SU-DHL-6 (cell line): ENCODE results near the gene DCTN3.

ENCODE experiments used
- H2AFZ ChIP-seq: fragments of 200-600 bp; sonication (generic); 2 replicates; pipeline ENCODE4 v1.6.1; 2014; ENCODE audit warnings: low read depth, mild to moderate bottlenecking, moderate library complexity, mixed read lengths, antibody characterized with exemption, low read length; ENCODE audit not compliant: severe bottlenecking
- H3F3A ChIP-seq: fragments of 200-600 bp; shearing (Covaris generic); 2 replicates; pipeline ENCODE4 v1.6.0; 2016; ENCODE audit warnings: antibody characterized with exemption, mild to moderate bottlenecking; ENCODE audit not compliant: insufficient read depth
- H3K27ac ChIP-seq: fragments of 200-600 bp; sonication (generic); 2 replicates; pipeline ENCODE4 v1.5.1; 2016; ENCODE audit warnings: low read depth, mild to moderate bottlenecking, low read length, moderate library complexity, mixed read lengths
- H3K27me3 ChIP-seq: fragments of 200-600 bp; sonication (generic), shearing (Covaris generic); 2 replicates; pipeline ENCODE4 v1.6.0; 2014; ENCODE audit warnings: mild to moderate bottlenecking, low read length
- H3K36me3 ChIP-seq: fragments of 200-600 bp; sonication (generic); 2 replicates; pipeline ENCODE4 v1.6.1; 2014; ENCODE audit warnings: mild to moderate bottlenecking, low read length, mixed read lengths
- H3K4me2 ChIP-seq: fragments of 300-600, 200-600 bp; shearing (Covaris generic), sonication (generic); 2 replicates; pipeline ENCODE4 v1.6.0; 2014; ENCODE audit warnings: low read length, low read depth, mild to moderate bottlenecking; ENCODE audit not compliant: poor library complexity, severe bottlenecking
- H3K4me3 ChIP-seq: fragments of 200-600 bp; sonication (generic); 2 replicates; pipeline ENCODE4 v1.5.1; 2014; ENCODE audit warnings: antibody characterized with exemption, low read length, mild to moderate bottlenecking, mixed read lengths; ENCODE audit not compliant: insufficient read depth, poor library complexity, severe bottlenecking
- H3K79me2 ChIP-seq: fragments of 200-600 bp; sonication (generic); 2 replicates; pipeline ENCODE4 v1.6.1; 2014; ENCODE audit warnings: mild to moderate bottlenecking, low read length, moderate library complexity; ENCODE audit not compliant: insufficient read depth
- H3K9ac ChIP-seq: fragments of 200-600 bp; sonication (generic); 2 replicates; pipeline ENCODE4 v1.7.0; 2014; ENCODE audit warnings: mild to moderate bottlenecking, low read length
- H3K9me2 ChIP-seq: fragments of 200-600 bp; sonication (generic); replicated peaks from 2 replicates; pipeline ENCODE4 v1.6.1; 2014; ENCODE audit warnings: low read length; ENCODE audit not compliant: insufficient read depth
- H3K9me3 ChIP-seq: fragments of 200-600 bp; sonication (generic); 2 replicates; pipeline ENCODE4 v1.6.1; 2014; ENCODE audit warnings: low read length, mixed read lengths; ENCODE audit not compliant: insufficient read depth
- H4K20me1 ChIP-seq: fragments of 200-600 bp; sonication (generic); 2 replicates; pipeline ENCODE4 v1.6.1; 2014; ENCODE audit warnings: low read depth, mild to moderate bottlenecking, antibody characterized with exemption, low read length, moderate library complexity, mixed read lengths
- EZH2phosphoT487 ChIP-seq: fragments of 200-600 bp; sonication (generic), shearing (Covaris generic); conservative IDR thresholded peaks from 2 replicates; pipeline ENCODE4 v1.6.1; 2018; ENCODE audit warnings: mild to moderate bottlenecking, antibody characterized with exemption, low read length, moderate library complexity, mixed read lengths
- TF ChIP-seq, protein P1 (sequence below): fragments of 200-600 bp; sonication (generic); IDR thresholded peaks from one replicate; pipeline ENCODE4 v1.5.1; 2017; ENCODE audit warnings: antibody characterized with exemption, mild to moderate bottlenecking, low read length, moderate library complexity; ENCODE audit not compliant: insufficient read depth, poor library complexity, severe bottlenecking

Gene DCTN3

DNA sequence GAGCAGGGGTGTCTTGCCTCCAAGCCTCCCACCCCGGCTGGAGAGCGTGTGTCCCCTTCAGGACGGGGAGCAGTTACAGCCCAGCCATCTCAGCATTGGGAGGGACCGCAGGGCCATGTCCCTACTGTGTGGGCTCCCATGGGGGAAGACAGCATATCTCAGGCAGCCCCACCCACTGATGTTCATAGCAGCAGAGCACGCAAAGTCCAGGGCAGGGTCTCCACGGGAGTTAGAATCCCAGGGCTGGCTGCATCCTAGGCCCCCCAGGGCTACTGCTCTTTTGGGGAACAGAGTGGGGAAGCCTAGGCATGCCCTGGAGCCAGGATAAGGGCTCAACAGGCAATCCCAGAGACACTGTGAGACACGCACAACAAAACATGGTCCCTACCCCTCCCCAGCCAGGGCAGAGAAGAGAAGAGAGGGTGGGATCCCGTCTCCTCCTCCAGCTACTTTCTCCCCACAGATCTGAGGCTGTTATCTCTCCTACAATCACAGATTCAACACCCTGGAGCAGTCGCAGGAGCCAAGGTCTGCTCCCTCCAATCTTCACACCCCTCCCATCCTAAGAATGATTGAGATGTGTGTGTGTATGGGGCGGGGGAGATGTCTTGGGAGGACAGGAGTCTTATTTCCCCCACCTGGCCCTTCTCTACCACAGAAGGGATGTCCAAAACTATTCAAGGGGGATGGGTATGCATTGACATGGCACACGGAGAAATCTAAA lies 34.2 kb downstream of the DCTN3 start:
- H2AFZ ChIP-seq = no peak overlapping the region
- no peaks in the 10 kb centered on the region for H3K79me2 ChIP-seq
- no peaks in the 10 kb centered on the region for H3K36me3 ChIP-seq
- TF ChIP-seq EZH2phosphoT487 = no peak
- TF ChIP-seq, protein P1, sequence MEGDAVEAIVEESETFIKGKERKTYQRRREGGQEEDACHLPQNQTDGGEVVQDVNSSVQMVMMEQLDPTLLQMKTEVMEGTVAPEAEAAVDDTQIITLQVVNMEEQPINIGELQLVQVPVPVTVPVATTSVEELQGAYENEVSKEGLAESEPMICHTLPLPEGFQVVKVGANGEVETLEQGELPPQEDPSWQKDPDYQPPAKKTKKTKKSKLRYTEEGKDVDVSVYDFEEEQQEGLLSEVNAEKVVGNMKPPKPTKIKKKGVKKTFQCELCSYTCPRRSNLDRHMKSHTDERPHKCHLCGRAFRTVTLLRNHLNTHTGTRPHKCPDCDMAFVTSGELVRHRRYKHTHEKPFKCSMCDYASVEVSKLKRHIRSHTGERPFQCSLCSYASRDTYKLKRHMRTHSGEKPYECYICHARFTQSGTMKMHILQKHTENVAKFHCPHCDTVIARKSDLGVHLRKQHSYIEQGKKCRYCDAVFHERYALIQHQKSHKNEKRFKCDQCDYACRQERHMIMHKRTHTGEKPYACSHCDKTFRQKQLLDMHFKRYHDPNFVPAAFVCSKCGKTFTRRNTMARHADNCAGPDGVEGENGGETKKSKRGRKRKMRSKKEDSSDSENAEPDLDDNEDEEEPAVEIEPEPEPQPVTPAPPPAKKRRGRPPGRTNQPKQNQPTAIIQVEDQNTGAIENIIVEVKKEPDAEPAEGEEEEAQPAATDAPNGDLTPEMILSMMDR = no peak
- no peak overlapping the region for H3K4me2 ChIP-seq
- no peaks in the 10 kb centered on the region for H3K9me3 ChIP-seq
- H3K27me3 ChIP-seq = no peaks in the 10 kb centered on the region
- H3F3A ChIP-seq = no peaks in the 10 kb centered on the region
- no peak overlapping the region for H3K27ac ChIP-seq
- H3K9me2 ChIP-seq = no peaks in the 10 kb centered on the region
- H4K20me1 ChIP-seq = no peaks in the 10 kb centered on the region
- H3K4me3 ChIP-seq = no peak overlapping the region
- H3K9ac ChIP-seq = no peak overlapping the region

DNA sequence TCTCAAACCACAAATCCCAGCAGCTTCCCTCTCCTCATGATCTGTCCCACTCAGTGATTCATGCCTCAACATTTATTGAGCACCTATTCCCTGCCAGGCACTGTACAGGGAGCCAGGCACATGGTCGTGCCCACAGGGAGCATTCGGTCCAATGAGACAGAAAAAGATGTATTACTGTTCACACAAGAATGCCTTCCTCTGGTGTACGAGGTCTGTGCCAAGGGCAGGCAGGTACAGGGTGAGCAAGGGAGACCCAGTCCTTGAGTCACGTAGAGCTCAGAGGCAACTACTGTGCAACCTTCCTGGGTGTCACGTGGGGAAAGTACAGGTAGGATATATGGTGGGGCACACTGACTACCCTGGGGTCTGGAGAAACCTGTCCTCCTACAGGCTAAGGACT lies 35.3 kb downstream of the DCTN3 start:
- no peak for TF ChIP-seq EZH2phosphoT487
- TF ChIP-seq, protein P1 = no peak
- Histone ChIP-seq H3K79me2 (no peaks in the 10 kb centered on the region), H3K27me3 (no peaks in the 10 kb centered on the region), H3K36me3 (no peaks in the 10 kb centered on the region), H3K9me2 (no peaks in the 10 kb centered on the region), H3K4me2 (no peak overlapping the region), H3F3A (no peaks in the 10 kb centered on the region), H3K9ac (no peak overlapping the region), H3K9me3 (no peaks in the 10 kb centered on the region), H3K4me3 (no peak overlapping the region), H2AFZ (no peak overlapping the region), H4K20me1 (no peaks in the 10 kb centered on the region), H3K27ac (no peak overlapping the region)

- Histone ChIP-seq H3F3A (no peaks in the 10 kb centered on the region), H3K27ac (no peak overlapping the region), H3K9ac (no peak overlapping the region), H2AFZ (no peak overlapping the region), H4K20me1 (no peaks in the 10 kb centered on the region), H3K36me3 (no peaks in the 10 kb centered on the region), H3K27me3 (no peaks in the 10 kb centered on the region), H3K4me3 (no peak overlapping the region), H3K9me3 (no peaks in the 10 kb centered on the region), H3K4me2 (no peak overlapping the region), H3K79me2 (no peaks in the 10 kb centered on the region), H3K9me2 (no peaks in the 10 kb centered on the region)
- TF ChIP-seq, protein P1 = no peak
- no peak for TF ChIP-seq EZH2phosphoT487
These were observed 37.5 kb downstream of the DCTN3 start for GRCh38 chr9:34582787-34583186.
